ENCODE results near the gene UCP2.

The UCP2 gene

DNA sequence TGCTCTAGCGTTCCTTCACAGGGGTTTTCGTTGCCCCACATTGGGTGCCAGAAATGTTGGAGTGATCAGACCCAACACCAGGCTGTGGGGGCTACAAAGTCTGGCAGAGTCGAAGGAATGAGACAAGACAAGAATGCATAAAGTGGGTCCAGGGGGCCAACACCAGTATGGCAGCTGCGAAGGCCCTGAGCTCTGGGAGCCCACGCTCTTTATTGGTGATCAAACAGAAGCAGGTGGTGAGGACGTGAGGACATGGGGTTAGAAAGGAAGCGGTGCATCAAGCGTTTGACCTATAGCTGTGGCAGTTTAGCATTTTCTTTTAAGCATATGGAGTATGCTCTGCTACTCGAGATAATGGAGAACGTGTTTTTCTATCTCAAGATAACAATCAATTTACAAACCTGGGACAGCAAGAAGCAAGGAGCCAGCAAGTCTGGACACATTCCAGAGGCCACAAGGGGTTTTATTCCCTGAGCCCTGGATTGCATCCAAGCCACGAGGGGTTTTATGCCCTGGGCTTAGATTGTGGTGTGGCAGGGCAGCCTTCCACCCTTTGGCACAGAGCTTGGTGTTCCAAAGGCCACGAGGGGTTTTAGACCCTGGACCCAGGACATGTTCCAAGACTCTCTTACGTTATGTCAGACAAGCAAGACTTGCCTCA is 35.7 kb downstream of the UCP2 start:
- H3K4me3 ChIP-seq (ENCODE audit: low read depth, low read length) = no peak overlapping the region
- TF ChIP-seq, protein P1, sequence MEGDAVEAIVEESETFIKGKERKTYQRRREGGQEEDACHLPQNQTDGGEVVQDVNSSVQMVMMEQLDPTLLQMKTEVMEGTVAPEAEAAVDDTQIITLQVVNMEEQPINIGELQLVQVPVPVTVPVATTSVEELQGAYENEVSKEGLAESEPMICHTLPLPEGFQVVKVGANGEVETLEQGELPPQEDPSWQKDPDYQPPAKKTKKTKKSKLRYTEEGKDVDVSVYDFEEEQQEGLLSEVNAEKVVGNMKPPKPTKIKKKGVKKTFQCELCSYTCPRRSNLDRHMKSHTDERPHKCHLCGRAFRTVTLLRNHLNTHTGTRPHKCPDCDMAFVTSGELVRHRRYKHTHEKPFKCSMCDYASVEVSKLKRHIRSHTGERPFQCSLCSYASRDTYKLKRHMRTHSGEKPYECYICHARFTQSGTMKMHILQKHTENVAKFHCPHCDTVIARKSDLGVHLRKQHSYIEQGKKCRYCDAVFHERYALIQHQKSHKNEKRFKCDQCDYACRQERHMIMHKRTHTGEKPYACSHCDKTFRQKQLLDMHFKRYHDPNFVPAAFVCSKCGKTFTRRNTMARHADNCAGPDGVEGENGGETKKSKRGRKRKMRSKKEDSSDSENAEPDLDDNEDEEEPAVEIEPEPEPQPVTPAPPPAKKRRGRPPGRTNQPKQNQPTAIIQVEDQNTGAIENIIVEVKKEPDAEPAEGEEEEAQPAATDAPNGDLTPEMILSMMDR (IDR thresholded peaks at IDR 0.05; ENCODE audit: control insufficient read depth, extremely low read depth, insufficient read depth) = no peak
- no peak for DNase-seq (ENCODE audit: low read depth)

DNA sequence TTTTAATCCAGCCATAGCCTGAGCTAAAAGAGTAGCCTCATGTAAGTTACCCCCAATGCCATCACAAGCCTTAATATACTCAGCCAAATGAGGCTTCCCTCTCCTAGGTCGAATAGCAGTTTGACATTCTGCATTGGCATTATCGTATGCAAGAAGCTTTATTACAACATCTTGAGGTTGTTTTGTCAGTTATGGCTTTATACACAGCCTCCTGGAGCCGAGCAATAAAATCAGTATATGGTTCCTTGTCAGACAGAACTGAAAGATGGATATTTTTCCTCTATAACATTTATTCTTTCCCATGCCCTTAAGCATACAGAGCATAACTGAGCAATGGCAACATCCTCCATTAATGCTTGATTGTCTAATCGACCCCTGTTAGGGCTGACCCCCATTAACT is 37.2 kb downstream of the UCP2 start:
- TF ChIP-seq, protein P1 (IDR thresholded peaks at IDR 0.05; ENCODE audit: control insufficient read depth, extremely low read depth, insufficient read depth) = no peak
- DNase-seq (ENCODE audit: low read depth) = no peak

GRCh38 chr11:73944901-73945300 is 37.7 kb downstream of the UCP2 start:
- TF ChIP-seq, protein P1 (IDR thresholded peaks at IDR 0.05; ENCODE audit: control insufficient read depth, extremely low read depth, insufficient read depth) = no peak
- H3K4me3 ChIP-seq (ENCODE audit: low read depth, low read length) = no peak overlapping the region
- no peak for DNase-seq (ENCODE audit: low read depth)

More for the DNA sequence above, 37.2 kb downstream of the UCP2 start:
- H3K4me3 ChIP-seq (ENCODE audit: low read depth, low read length) = no peak overlapping the region

DNA sequence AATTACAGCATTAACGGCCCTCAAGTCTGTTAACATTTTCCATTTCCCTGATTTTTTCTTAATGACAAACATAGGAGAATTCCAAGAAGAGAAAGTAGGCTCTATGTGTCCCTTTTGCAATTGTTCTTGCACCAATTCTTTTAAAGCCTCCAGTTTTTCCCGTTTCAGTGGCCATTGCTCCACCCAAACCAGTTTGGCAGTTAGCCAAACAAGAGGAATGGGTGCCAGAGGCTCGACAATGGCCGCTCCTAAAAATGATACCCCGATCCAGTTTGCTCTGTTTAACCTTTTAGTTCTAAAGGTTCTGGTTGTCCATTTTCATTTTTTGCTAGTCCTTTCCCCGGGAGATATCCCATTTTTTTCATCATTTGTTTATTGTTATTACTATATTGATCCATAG is 38.6 kb downstream of the UCP2 start:
- no peak overlapping the region for H3K4me3 ChIP-seq (ENCODE audit: low read depth, low read length)
- TF ChIP-seq, protein P1 (IDR thresholded peaks at IDR 0.05; ENCODE audit: control insufficient read depth, extremely low read depth, insufficient read depth) = no peak

DNA sequence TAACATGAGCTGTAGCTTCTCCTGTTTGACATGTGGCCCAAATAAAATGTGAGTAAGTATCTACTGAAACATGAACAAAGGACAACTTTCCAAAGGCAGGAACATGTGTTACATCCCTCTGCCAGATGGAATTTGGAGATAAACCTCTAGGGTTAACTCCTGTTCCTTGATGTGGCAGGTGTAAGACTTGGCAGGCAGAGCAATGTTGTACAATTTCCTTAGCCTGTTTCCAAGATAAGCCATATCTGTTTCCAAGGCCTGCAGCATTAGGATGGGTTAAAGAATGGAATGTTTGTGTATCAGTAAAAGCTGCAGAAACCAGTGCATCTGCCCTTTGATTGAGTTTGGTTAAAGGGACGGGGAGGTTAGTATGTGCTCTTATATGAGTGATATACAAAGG is 40.6 kb downstream of the UCP2 start:
- no peak for DNase-seq (ENCODE audit: low read depth)
- H3K4me3 ChIP-seq (ENCODE audit: low read depth, low read length) = no peak overlapping the region
- TF ChIP-seq, protein P1 (IDR thresholded peaks at IDR 0.05; ENCODE audit: control insufficient read depth, extremely low read depth, insufficient read depth) = no peak

More for the DNA sequence above, 38.6 kb downstream of the UCP2 start:
- DNase-seq (ENCODE audit: low read depth) = no peak

DNA sequence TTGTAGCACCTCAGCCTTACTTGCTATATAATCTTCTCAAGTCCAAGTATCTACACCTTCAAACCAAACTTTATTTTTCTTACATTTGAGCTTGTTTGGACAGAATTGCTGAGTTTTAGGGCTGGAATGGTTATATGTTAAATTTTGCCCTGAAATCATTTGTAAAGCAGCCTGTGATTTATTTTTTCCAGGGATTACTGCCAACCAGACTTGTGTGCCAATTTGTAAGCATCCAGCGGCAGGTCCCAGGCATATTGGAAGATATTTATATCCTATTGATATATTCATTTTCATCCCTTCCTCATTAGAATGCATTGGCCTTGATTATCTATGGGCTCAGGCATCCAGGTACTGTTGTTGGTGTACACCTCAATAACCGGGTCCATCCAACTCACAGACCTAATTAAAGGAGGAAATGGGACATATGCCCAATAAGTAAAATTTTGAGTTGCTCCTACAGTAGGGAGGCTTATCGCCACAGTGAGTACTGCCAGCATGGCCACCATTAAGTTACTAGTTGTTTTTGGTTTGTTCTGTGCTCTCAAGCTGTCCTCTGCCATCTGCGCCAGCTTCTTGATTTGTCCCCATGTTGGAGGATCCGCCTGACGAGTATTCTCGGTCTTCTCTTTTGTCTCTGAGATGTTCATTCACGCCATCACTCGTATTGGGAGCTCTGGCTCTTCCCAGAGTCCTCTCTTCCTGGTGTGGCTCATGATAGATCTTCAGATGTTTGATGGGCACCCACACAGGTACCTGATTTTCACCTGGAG is 41.7 kb downstream of the UCP2 start:
- no peak for DNase-seq (ENCODE audit: low read depth)
- no peak overlapping the region for H3K4me3 ChIP-seq (ENCODE audit: low read depth, low read length)
- TF ChIP-seq, protein P1 (IDR thresholded peaks at IDR 0.05; ENCODE audit: control insufficient read depth, extremely low read depth, insufficient read depth) = no peak

All from LNCaP clone FGC (cell line).